Kidney (tissue), 14 donors: ENCODE measurements around the gene WIPF1. TPM values are rescaled to one million over a fixed set of nuclear protein-coding genes. Genes with fewer than 3 reads are reported as not detected.

Experiments used
- DNase-seq, 5 donors: peaks; one replicate each; pipeline ENCODE4 v3.0.0-alpha.2; 2013 to 2020
- FAIRE-seq: peaks from 2 replicates; lab custom pipeline; 2012; peaks lifted over from hg19 to GRCh38; lab: Jason Lieb, UNC
- H3K27ac ChIP-seq, 2 donors: one replicate each; pipeline ENCODE4 v1.7.0; 2013; ENCODE audit warnings: low read depth in 2 of 2, low read length in 2 of 2, inconsistent platforms in 1 of 2
- H3K27me3 ChIP-seq: one replicate; pipeline ENCODE4 v1.7.1; 2013; ENCODE audit warnings: low read length, inconsistent platforms; ENCODE audit not compliant: control insufficient read depth, insufficient read depth
- H3K36me3 ChIP-seq, 3 donors: one replicate each; pipeline versions ENCODE4 v1.7.0 to v1.7.1; 2013; ENCODE audit warnings: low read length in 3 of 3, control low read depth in 1 of 3, inconsistent platforms in 1 of 3; ENCODE audit not compliant: insufficient read depth in 3 of 3, control insufficient read depth in 2 of 3
- H3K4me1 ChIP-seq, 3 donors: one replicate each; pipeline versions ENCODE4 v1.7.0 to v1.7.1; 2013; ENCODE audit warnings: low read length in 3 of 3, inconsistent platforms in 1 of 3, low read depth in 1 of 3; ENCODE audit not compliant: control insufficient read depth in 2 of 3, insufficient read depth in 2 of 3
- H3K4me3 ChIP-seq, 3 donors: one replicate each; pipeline versions ENCODE4 v1.7.0 to v1.8.1; 2013; ENCODE audit warnings: low read length in 3 of 3, control low read depth in 1 of 3, inconsistent platforms in 1 of 3
- H3K9ac ChIP-seq, 3 donors: one replicate each; pipeline versions ENCODE4 v1.7.0 to v1.7.1; 2013; ENCODE audit warnings: low read length in 3 of 3, control low read depth in 1 of 3, inconsistent platforms in 1 of 3
- H3K9me3 ChIP-seq, 3 donors: one replicate each; pipeline versions ENCODE4 v1.7.0 to v1.7.1; 2013; ENCODE audit warnings: low read length in 3 of 3, control low read depth in 1 of 3, inconsistent platforms in 1 of 3; ENCODE audit not compliant: control insufficient read depth in 2 of 3, insufficient read depth in 1 of 3
- intact Hi-C: fragments of 100-400 bp; cut with DNase I; formaldehyde crosslinking; loops from one replicate; pipeline ENCODE4 v1.11.1; 2022
- polyA plus RNA-seq: library from polyadenylated mRNA; stranded (reverse); fragments of 350-450 nt; fragmentation: Illumina TruSeq; extraction: RNeasy Lipid Tissue Mini Kit (QIAGEN cat#74804); gene quantifications from one replicate; pipeline ENCODE4 v1.2.3, GENCODE V29; 2014; ENCODE audit warnings: low read depth, low replicate concordance; ENCODE audit not compliant: insufficient read depth
- total RNA-seq: library from RNA; stranded (reverse); fragmentation: NEBNext Ultra II Directional; extraction: Animal tissue kit (Norgen Biotek cat#: 25700); gene quantifications from one replicate; pipeline ENCODE4 v1.2.1, GENCODE V29; 2021
- TF ChIP-seq, protein P1 (sequence below): IDR thresholded peaks from 3 replicates; pipeline ENCODE4 v1.5.1; 2012; ENCODE audit warnings: mild to moderate bottlenecking, moderate library complexity, borderline replicate concordance; ENCODE audit not compliant: insufficient read depth; ENCODE audit errors: extremely low read depth
- donor health status: control.
- donor health status: control.
- donor health status: control.
- donor health status: control.
- donor health status: control.
- donor health status: DM: yes; HTN: yes; CAD: no.
- donor health status: Normal renal cell carcinoma (clear cell type).

Gene WIPF1
- total and polyA plus RNA-seq, 2 donors from 2014 or later: 11.7 to 55.0 TPM

DNA sequence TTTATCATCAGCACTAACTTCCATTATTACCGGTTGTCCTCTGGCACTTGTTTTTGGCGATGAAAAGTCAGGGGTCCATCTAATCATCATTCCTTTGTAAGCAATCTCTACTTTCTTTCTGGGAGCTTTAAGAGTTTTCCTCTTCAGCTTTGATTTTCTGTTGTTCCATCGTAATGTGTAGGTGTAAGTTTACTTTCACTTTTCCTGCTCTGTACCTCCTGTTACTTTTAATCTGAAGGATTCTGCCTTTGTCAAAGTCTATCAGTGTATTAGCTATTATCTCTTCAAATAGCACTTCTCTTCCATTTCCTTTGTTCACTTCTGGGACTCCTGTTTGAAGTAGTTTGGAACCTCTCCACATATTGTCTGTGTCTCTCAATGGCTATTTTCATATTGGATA lies 85.3 kb downstream of the WIPF1 start:
- no peaks in the 10 kb centered on the region for H3K36me3 ChIP-seq
- no peak overlapping the region for H3K27ac ChIP-seq
- DNase-seq (no peak), FAIRE-seq (no peak)
- peaks cover 0 to 9% (median 0%) of the 10 kb centered on the region in 3 donors for H3K9me3 ChIP-seq
- intact Hi-C loops: no loop called here
- no peaks in the 10 kb centered on the region for H3K27me3 ChIP-seq
- H3K9ac ChIP-seq: no peak overlapping the region
- H3K4me1 ChIP-seq: no peaks in the 10 kb centered on the region
- no peak overlapping the region for H3K4me3 ChIP-seq
- TF ChIP-seq, protein P1, sequence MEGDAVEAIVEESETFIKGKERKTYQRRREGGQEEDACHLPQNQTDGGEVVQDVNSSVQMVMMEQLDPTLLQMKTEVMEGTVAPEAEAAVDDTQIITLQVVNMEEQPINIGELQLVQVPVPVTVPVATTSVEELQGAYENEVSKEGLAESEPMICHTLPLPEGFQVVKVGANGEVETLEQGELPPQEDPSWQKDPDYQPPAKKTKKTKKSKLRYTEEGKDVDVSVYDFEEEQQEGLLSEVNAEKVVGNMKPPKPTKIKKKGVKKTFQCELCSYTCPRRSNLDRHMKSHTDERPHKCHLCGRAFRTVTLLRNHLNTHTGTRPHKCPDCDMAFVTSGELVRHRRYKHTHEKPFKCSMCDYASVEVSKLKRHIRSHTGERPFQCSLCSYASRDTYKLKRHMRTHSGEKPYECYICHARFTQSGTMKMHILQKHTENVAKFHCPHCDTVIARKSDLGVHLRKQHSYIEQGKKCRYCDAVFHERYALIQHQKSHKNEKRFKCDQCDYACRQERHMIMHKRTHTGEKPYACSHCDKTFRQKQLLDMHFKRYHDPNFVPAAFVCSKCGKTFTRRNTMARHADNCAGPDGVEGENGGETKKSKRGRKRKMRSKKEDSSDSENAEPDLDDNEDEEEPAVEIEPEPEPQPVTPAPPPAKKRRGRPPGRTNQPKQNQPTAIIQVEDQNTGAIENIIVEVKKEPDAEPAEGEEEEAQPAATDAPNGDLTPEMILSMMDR: no peak

DNA sequence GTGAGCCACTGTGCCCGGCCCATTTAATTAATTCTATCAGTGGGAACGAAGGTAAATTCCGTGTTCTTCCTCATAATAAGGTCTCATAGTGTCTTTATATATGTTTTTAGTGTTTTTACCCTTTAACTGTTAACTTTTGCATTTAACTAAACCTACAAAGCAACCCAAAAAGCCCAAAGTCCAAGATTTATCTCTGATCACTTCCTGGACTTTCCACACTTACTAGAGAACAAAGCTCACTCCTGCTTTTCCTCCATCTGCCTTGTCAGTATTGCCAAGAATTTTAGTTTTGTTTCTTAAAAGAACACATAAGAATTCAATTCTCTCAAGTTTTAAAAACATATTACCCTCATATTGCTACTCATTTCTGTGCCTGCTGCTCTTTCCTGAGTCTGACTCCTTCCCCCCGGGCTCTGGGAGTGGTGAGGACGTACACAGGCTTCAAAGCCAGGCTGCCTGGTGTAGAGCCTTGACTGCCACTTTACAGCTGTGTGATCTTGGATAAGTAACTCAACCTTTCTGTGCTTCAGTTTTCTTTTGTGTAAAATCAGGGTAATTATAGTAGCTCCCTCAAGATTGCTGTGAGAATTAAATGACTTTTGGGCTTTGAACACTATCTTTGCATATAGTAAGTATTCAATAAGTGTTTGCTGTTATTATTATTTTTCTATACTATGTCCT lies 85.9 kb downstream of the WIPF1 start:
- H3K27me3 ChIP-seq: no peaks in the 10 kb centered on the region
- intact Hi-C loops: no loop called here
- H3K9ac ChIP-seq: no peak overlapping the region
- TF ChIP-seq, protein P1: no peak
- no peak for FAIRE-seq
- peaks cover 0 to 13% (median 0%) of the 10 kb centered on the region in 3 donors for H3K9me3 ChIP-seq
- H3K4me1 ChIP-seq: no peaks in the 10 kb centered on the region
- no peak overlapping the region for H3K27ac ChIP-seq
- no peak for DNase-seq
- H3K4me3 ChIP-seq: no peak overlapping the region
- H3K36me3 ChIP-seq: no peaks in the 10 kb centered on the region

DNA sequence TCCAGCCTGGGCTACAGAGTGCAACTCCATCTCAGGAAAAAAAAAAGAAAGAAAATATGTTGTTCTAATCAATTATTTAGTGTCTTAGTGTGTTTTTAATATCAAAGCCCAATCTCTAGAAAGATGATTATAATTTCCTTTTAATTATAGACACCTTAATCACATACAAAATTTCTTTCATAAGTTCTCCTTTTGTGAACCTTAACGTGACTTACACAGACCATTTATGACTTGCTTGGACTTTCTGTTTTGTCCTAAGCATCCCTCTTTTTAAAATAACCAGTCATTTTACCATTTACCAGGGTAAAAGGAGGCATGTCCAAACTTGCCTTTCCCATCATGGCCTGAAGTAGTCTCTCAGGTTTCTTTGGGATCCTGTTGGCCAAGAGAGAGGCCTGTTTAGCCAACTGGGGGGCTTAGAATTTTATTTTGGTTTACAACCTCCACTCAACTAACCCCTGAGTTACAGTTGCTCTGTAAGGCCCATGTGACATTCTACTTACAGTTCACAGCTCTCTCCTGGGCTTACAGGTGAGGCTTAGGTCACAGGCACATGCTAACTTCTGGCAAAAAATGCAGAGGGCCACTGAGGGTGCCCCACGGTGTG lies 86.9 kb downstream of the WIPF1 start:
- DNase-seq (peak in 1 of 5 donors; percentile 9), FAIRE-seq (no peak)
- Histone ChIP-seq H3K27me3 (no peaks in the 10 kb centered on the region), H3K4me1 (no peaks in the 10 kb centered on the region), H3K36me3 (no peaks in the 10 kb centered on the region), H3K9ac (no peak overlapping the region), H3K27ac (no peak overlapping the region), H3K9me3 (peaks cover 0 to 13% (median 0%) of the 10 kb centered on the region in 3 donors), H3K4me3 (no peak overlapping the region)
- intact Hi-C loops: no loop called here
- TF ChIP-seq, protein P1: no peak

Other genes with a start within 250 kb of the WIPF1 start
- 29.0 TPM for gene SCRN3, start 202.1 kb downstream of the WIPF1 start, total RNA-seq
- 13.7 TPM for gene SCRN3, start 202.1 kb downstream of the WIPF1 start, polyA plus RNA-seq
- gene GPR155, start 110.8 kb downstream of the WIPF1 start, total RNA-seq: 7.6 TPM
- 8.1 TPM for gene GPR155, start 110.8 kb downstream of the WIPF1 start, polyA plus RNA-seq
- gene CHRNA1, start 166.7 kb upstream of the WIPF1 start, total RNA-seq: not detected
- gene CHRNA1, start 166.7 kb upstream of the WIPF1 start, polyA plus RNA-seq: not detected